ENCODE data around the gene ANGEL1. TPM values are rescaled to one million over a fixed set of nuclear protein-coding genes. Genes with fewer than 3 reads are reported as not detected.

ANGEL1 gene
- polyA plus RNA-seq, 1 of the 3 experiments (the other 2 are of a cell fraction): 14.1 TPM

DNA sequence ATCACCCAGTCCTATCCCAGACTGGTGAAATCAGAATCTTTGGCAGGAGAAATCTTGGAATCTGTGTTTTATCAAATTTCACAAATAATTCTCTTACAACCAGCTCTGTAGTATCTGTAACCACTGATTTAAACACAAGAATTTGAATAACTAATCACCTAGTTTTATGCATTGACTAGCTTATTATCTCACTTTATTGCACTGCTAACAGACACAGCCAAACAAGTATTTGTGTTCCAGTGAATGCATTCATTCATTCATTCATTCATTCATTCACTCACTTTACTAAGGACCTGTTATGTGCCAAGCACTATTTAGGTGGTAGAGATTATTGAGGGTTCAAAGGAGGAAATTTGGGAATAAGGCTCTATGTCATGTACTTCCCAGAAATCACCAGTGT lies 29.7 kb upstream of the ANGEL1 start (continued):
- TF ChIP-seq, protein P1, sequence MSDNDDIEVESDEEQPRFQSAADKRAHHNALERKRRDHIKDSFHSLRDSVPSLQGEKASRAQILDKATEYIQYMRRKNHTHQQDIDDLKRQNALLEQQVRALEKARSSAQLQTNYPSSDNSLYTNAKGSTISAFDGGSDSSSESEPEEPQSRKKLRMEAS (IDR thresholded peaks at IDR 0.05; ENCODE audit: low read depth): no peak

DNA sequence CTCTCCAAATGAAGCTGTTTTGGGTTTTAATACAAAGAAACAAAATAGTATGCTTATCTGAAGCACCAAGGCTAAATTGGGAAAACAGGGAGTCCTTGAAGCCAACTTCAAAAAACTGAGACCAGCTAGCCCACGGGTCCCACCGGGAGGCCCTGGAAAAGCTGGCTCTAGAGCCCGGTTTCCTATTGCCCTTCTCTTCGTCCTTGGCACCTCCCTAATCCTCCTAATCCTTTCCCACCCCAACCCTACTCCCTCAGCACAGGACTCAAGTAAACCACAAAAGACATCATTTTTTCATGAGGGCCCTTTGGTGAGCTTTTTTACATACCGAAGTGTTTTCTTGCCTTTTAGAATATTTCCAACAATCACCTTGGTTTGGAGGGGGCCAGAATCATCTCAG lies 24.8 kb upstream of the ANGEL1 start:
- TF ChIP-seq RCOR1 (IDR thresholded peaks at IDR 0.05; ENCODE audit: low read length) (no peak), TCF12 (IDR thresholded peaks at IDR 0.05) (no peak), JUND (IDR thresholded peaks at IDR 0.05) (no peak), FOSL2 (IDR thresholded peaks at IDR 0.05; ENCODE audit: borderline replicate concordance, low read depth) (no peak), GABPA (IDR thresholded peaks at IDR 0.05; ENCODE audit: low read depth) (no peak), USF1 (IDR thresholded peaks at IDR 0.05; ENCODE audit: borderline replicate concordance, low read depth) (no peak), USF2 (IDR thresholded peaks at IDR 0.05; ENCODE audit: borderline replicate concordance, low read depth, low read length) (no peak), SIN3A (IDR thresholded peaks at IDR 0.05; ENCODE audit: borderline replicate concordance, low read depth, low read length) (no peak), NFIC (IDR thresholded peaks at IDR 0.05; ENCODE audit: borderline replicate concordance) (no peak), TAF1 (IDR thresholded peaks at IDR 0.05; ENCODE audit: borderline replicate concordance, low read depth, low read length) (no peak), FOXJ3 (CRISPR knock-in tag; IDR thresholded peaks at IDR 0.05) (no peak), EZH2phosphoT487 (IDR thresholded peaks at IDR 0.05; ENCODE audit: borderline replicate concordance, low read depth) (no peak), GATA2 (CRISPR knock-in tag; IDR thresholded peaks at IDR 0.05) (no peak), SMC3 (IDR thresholded peaks at IDR 0.05; ENCODE audit: low read depth, low read length) (no peak), POLR2AphosphoS5 (IDR thresholded peaks at IDR 0.05; ENCODE audit: low read depth, low read length) (no peak), NRF1 (IDR thresholded peaks at IDR 0.05; ENCODE audit: low read depth, low read length) (no peak), CHD2 (IDR thresholded peaks at IDR 0.05; ENCODE audit: low read length, partially characterized antibody) (no peak)
- TF ChIP-seq, protein P2, sequence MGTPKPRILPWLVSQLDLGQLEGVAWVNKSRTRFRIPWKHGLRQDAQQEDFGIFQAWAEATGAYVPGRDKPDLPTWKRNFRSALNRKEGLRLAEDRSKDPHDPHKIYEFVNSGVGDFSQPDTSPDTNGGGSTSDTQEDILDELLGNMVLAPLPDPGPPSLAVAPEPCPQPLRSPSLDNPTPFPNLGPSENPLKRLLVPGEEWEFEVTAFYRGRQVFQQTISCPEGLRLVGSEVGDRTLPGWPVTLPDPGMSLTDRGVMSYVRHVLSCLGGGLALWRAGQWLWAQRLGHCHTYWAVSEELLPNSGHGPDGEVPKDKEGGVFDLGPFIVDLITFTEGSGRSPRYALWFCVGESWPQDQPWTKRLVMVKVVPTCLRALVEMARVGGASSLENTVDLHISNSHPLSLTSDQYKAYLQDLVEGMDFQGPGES (IDR thresholded peaks at IDR 0.05; ENCODE audit: low read depth, low read length): no peak
- TF ChIP-seq, protein P1 (IDR thresholded peaks at IDR 0.05; ENCODE audit: low read depth): no peak
- TF ChIP-seq, protein P3, sequence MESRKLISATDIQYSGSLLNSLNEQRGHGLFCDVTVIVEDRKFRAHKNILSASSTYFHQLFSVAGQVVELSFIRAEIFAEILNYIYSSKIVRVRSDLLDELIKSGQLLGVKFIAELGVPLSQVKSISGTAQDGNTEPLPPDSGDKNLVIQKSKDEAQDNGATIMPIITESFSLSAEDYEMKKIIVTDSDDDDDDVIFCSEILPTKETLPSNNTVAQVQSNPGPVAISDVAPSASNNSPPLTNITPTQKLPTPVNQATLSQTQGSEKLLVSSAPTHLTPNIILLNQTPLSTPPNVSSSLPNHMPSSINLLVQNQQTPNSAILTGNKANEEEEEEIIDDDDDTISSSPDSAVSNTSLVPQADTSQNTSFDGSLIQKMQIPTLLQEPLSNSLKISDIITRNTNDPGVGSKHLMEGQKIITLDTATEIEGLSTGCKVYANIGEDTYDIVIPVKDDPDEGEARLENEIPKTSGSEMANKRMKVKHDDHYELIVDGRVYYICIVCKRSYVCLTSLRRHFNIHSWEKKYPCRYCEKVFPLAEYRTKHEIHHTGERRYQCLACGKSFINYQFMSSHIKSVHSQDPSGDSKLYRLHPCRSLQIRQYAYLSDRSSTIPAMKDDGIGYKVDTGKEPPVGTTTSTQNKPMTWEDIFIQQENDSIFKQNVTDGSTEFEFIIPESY (IDR thresholded peaks at IDR 0.05; ENCODE audit: borderline replicate concordance, low read depth): no peak
- Histone ChIP-seq H3K9me2 (no peaks in the 10 kb centered on the region), H3K9ac (no peak overlapping the region), H4K20me1 (ENCODE audit: insufficient read depth) (no peaks in the 10 kb centered on the region), H3K9me3 (no peaks in the 10 kb centered on the region), H3K36me3 (replicated peaks in 1 of 2; ENCODE audit: control insufficient read depth in 1 of 2, insufficient read depth in 2 of 2, low read length in 1 of 2) (no peaks in the 10 kb centered on the region), H3K27me3 (ENCODE audit: insufficient read depth) (peaks cover 7% of the 10 kb centered on the region; the same call in 1 of the 2 replicates), H2AFZ (ENCODE audit: low read depth) (no peak overlapping the region), H3K4me1 (ENCODE audit: control insufficient read depth in 1 of 2, insufficient read depth in 2 of 2, low read depth in 1 of 2, low read length in 1 of 2) (peaks cover 0 to 4% of the 10 kb centered on the region in 2 experiments; a peak in 1 of 4 replicates), H3K4me3 (ENCODE audit: low read depth in 2 of 2, low read length in 1 of 2) (no peak overlapping the region), H3F3A (replicated peaks; ENCODE audit: insufficient read depth) (no peaks in the 10 kb centered on the region), H3K4me2 (no peak overlapping the region), H3K79me2 (ENCODE audit: insufficient read depth) (no peaks in the 10 kb centered on the region), H3K27ac (ENCODE audit: low read depth in 2 of 2, low read length in 1 of 2) (no peak overlapping the region)
- CTCF ChIA-PET: interaction anchor here (1.0 to 1.7 kb wide), 3 partner anchors 128 to 257 kb away, joined by 3 to 5 read pairs (median 4); no protein-coding TSS in a partner anchor
- no peak for DNase-seq
- POLR2A ChIA-PET: no interaction called here
- 45% methylated on average over 5 of the region's 5 CpGs for WGBS (ENCODE audit: low lambda C conversion rate)

Data from SK-N-SH (cell line).